ENCODE data around the gene TMSB4X.

TMSB4X gene

DNA sequence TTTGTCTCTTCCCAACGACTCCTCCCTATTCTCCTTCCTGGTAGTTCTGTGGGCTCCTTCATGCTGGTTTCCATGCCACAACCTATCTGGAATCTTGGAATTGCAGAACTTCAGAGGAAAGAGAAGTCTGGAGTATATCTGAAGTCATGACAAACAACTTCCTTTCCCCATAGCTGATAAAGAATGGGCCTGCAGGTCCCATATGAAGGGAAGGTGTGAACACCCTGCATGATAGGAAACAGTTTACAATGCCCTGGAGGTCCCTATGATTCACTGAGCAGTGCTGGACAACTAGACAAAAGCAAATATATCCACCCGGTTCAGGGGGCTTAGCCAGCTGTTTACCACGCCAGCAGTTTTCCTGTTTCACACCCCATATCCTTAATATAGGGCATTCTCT, 50.1 kb downstream of the TMSB4X start:
- no peak for DNase-seq (ENCODE audit: low read depth)
